Measurements from ENCODE around the gene SLC43A1.
"Not testable (repeated sequence)": the region's sequence is repeated elsewhere in the genome, so short reads cannot be mapped to it uniquely, and the experiment has no call there.

SLC43A1 gene

DNA sequence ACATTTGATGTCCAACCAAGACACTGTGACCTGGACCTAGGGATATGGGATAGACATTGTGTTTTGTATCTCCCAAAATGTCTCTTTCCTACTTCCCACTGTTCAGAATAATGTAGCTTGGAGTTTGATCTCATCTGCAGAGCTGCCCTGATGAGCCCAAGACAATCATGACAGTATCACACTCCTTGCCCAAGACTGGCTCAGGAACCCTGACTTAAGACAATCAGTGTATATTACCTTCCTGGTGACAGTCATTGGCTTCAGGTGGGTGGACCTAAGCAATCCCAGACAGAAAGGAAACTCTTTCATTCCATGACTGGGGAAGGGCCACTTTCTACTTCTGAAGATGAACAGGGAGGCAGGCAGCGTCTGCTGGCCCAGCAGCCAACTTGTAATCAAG lies 69.4 kb downstream of the SLC43A1 start:
- H3K27me3 ChIP-seq (replicated peaks) = no peaks in the 10 kb centered on the region
- TF ChIP-seq, protein P1, sequence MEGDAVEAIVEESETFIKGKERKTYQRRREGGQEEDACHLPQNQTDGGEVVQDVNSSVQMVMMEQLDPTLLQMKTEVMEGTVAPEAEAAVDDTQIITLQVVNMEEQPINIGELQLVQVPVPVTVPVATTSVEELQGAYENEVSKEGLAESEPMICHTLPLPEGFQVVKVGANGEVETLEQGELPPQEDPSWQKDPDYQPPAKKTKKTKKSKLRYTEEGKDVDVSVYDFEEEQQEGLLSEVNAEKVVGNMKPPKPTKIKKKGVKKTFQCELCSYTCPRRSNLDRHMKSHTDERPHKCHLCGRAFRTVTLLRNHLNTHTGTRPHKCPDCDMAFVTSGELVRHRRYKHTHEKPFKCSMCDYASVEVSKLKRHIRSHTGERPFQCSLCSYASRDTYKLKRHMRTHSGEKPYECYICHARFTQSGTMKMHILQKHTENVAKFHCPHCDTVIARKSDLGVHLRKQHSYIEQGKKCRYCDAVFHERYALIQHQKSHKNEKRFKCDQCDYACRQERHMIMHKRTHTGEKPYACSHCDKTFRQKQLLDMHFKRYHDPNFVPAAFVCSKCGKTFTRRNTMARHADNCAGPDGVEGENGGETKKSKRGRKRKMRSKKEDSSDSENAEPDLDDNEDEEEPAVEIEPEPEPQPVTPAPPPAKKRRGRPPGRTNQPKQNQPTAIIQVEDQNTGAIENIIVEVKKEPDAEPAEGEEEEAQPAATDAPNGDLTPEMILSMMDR (IDR thresholded peaks at IDR 0.05; ENCODE audit: low read depth, low read length, missing control alignments) = no peak
- H3K4me3 ChIP-seq (ENCODE audit: low read depth, low read length) = no peak overlapping the region
- no peak for DNase-seq
- H3K36me3 ChIP-seq (replicated peaks) = no peaks in the 10 kb centered on the region
- in situ Hi-C loops (cut with HindIII; ENCODE audit: low pct_ligation_motif_present, low sequenced_read_pairs) = no loop called here
- H3K27ac ChIP-seq = no peak overlapping the region

DNA sequence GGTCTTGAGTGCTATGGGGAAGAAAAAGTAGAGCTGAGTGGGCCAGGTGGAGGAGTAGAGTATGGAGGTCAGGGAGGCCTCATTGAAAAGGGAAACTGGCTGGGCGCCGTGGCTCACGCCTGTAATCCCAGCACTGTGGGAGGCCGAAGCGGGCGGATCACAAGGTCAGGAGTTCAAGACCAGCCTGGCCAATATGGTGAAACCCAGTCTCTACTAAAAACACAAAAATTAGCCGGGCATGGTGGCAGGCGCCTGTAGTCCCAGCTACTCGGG lies 70.4 kb downstream of the SLC43A1 start:
- H3K27ac ChIP-seq; H3K27me3 ChIP-seq (replicated peaks); H3K4me3 ChIP-seq (ENCODE audit: low read depth, low read length); H3K36me3 ChIP-seq (replicated peaks); DNase-seq; in situ Hi-C loops (cut with HindIII; ENCODE audit: low pct_ligation_motif_present, low sequenced_read_pairs): not testable (repeated sequence)

DNA sequence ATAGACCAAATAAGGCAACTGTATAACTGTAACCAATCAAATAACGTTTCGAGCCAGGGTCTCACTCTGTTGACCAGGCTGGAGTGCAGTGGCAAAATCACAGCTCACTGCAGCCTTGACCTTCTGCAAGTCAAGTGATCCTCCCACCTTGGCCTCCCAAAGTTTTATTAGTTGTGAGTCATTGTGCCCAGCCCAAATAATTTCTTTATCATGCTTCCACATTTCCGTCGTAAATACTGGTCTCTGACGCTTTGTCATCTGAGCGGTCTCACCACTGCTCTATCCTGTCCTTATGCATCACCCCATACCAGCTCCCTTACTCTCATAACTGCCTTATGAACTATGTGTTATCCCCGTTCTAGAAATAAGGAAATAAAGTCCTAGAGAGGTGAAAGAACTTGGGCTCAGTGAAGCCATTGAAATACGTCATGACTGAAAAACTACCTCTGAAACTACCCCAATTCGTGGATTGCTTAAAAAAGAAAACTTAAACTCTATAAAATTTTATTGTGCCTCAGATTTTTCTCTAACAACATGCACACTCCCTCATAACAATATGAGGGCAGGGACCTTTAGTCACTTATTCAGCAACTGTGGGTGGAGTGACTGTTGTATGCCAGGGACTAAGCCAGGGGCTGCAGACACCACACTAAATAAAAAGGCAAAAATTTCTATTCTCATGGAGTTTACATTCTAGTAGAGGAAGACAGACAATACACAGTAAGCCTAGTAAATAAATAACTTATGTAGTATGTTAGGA lies 71.0 kb downstream of the SLC43A1 start:
- no peak overlapping the region for H3K4me3 ChIP-seq (ENCODE audit: low read depth, low read length)
- H3K36me3 ChIP-seq (replicated peaks) = no peaks in the 10 kb centered on the region
- no peaks in the 10 kb centered on the region for H3K27me3 ChIP-seq (replicated peaks)
- no peak overlapping the region for H3K27ac ChIP-seq
- TF ChIP-seq, protein P1 (IDR thresholded peaks at IDR 0.05; ENCODE audit: low read depth, low read length, missing control alignments) = no peak
- in situ Hi-C loops (cut with HindIII; ENCODE audit: low pct_ligation_motif_present, low sequenced_read_pairs) = no loop called here
- DNase-seq = no peak

DNA sequence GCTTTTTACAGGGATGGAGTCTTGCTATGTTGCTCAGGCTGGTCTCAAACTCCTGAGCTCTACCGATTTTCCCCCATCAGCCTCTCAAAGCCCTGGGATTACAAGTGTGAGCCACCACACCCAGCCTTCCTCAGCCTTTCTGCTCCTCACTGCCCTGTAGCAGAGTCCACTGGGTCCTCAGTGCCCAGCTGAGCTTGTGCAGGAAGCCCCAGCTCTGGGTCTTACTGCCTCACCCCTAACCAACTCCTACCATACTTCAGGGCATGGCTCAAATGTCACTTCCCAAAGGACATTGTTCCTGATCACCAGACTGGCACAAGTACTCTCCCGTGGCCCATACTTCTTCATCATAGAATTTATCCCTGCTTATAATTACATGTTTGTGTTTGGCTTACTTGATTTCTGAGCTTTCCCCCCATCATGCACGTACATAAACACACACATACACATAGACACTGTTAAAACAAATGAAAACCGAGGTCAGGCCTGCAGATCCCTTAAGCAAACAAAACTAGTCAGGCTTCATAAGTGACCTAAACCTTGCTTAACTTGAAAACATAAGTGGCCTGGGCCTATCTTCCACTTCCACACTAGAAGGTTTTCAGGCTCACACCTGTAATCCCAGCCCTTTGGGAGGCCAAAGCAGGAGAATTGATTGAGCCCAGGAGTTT lies 74.6 kb downstream of the SLC43A1 start:
- Histone ChIP-seq H3K36me3 (replicated peaks) (no peaks in the 10 kb centered on the region), H3K27ac (no peak overlapping the region), H3K27me3 (replicated peaks) (no peaks in the 10 kb centered on the region), H3K4me3 (ENCODE audit: low read depth, low read length) (no peak overlapping the region)
- in situ Hi-C loops (cut with HindIII; ENCODE audit: low pct_ligation_motif_present, low sequenced_read_pairs) = no loop called here
- no peak for DNase-seq
- TF ChIP-seq, protein P1 (IDR thresholded peaks at IDR 0.05; ENCODE audit: low read depth, low read length, missing control alignments) = no peak

DNA sequence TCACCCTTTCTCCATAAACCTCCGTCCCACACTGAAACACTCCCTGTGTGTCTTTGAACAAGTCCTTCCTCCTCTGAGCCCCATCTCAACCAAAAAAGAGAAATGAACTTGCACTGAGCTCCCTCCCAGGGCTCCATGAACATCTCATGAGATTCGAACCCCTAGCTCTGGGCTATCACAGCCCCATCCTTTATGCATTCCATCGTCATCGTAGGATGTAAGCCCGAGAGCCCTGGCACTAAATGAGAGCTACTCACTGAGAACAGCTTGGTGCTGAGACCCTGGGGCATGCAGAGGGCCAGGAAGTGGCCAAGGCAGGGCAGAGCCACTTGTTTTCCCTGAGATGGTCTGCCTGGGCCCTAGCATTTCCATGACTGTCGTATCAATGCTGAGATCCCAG lies 75.7 kb downstream of the SLC43A1 start:
- no peaks in the 10 kb centered on the region for H3K27me3 ChIP-seq (replicated peaks)
- H3K4me3 ChIP-seq (ENCODE audit: low read depth, low read length) = no peak overlapping the region
- H3K36me3 ChIP-seq (replicated peaks) = no peaks in the 10 kb centered on the region
- in situ Hi-C loops (cut with HindIII; ENCODE audit: low pct_ligation_motif_present, low sequenced_read_pairs) = no loop called here
- TF ChIP-seq, protein P1 (IDR thresholded peaks at IDR 0.05; ENCODE audit: low read depth, low read length, missing control alignments) = no peak
- DNase-seq = no peak
- no peak overlapping the region for H3K27ac ChIP-seq

DNA sequence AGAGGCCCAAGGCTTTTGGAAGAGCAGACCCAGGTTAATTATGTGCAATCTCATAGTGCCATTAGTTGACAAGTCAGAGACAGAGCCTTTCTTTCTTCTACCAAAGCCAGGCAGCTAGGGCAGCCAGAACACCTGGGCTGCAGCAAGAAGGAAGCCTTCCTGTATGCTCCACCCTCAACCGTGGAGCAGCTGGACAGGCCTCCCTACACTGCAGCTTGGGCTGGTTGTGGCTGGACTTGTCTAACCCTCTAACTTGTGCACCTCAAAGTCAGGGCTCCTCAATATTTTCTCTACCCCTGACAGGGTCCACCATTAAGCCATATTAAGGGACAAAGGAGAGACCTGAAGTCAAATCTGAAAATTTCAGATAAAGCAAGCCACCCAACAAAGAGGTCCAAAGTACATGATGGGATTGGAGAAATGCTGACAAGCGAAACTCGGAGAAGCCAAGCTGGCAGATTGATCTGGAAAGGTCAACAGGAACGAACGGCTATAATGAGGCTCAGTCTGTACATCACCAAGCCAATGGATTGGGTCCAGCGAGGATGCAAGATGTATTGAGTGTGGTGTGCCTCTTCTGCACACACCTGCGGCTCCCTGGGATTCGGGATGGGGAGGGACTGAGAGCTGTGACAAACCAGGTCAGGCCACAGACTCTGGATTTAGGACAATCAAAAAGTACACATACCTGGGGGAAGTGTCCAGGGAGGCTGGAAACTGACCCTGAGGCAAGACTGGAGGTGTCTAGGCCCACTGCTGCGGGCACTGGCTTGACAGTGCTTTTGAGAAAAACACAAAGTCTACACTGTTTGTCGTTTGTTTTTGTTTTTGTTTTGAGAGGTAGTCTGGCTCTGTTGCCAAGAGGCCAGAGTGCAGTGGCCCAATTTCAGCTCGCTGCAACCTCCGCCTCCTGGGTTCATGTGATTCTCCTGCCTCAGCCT lies 76.9 kb downstream of the SLC43A1 start:
- Histone ChIP-seq H3K4me3 (ENCODE audit: low read depth, low read length) (no peak overlapping the region), H3K27me3 (replicated peaks) (no peaks in the 10 kb centered on the region), H3K27ac (no peak overlapping the region), H3K36me3 (replicated peaks) (no peaks in the 10 kb centered on the region)
- TF ChIP-seq, protein P1 (IDR thresholded peaks at IDR 0.05; ENCODE audit: low read depth, low read length, missing control alignments) = no peak
- no peak for DNase-seq
- in situ Hi-C loops (cut with HindIII; ENCODE audit: low pct_ligation_motif_present, low sequenced_read_pairs) = no loop called here
